Keratinocyte (primary cell): ENCODE measurements around the gene MAPT. TPM values are rescaled to one million over a fixed set of nuclear protein-coding genes. Genes with fewer than 3 reads are reported as not detected.

Experiments used
- DNase-seq: peaks from one replicate; pipeline ENCODE4 v3.0.0-alpha.2; 2011; ENCODE audit warnings: low read depth, missing footprints, low spot score
- FAIRE-seq: peaks from 2 replicates; lab custom pipeline; 2011; peaks lifted over from hg19 to GRCh38; lab: Jason Lieb, UNC
- H2AFZ ChIP-seq: 2 replicates; pipeline ENCODE4 v1.6.0; 2012; ENCODE audit warnings: low read length, control low read depth, inconsistent platforms; ENCODE audit not compliant: control insufficient read depth
- H3K27ac ChIP-seq: 2 replicates; pipeline ENCODE4 v1.5.1; 2011; ENCODE audit warnings: low read length; ENCODE audit not compliant: control insufficient read depth, insufficient read depth
- H3K27me3 ChIP-seq: 3 replicates; pipeline ENCODE4 v1.6.0; 2011; ENCODE audit warnings: low read length; ENCODE audit not compliant: control insufficient read depth, insufficient read depth; ENCODE audit errors: extremely low read depth
- H3K36me3 ChIP-seq, 2 experiments: 2 replicates in 1 of 2; 3 replicates in 1 of 2; pipeline ENCODE4 v1.5.1; 2011; ENCODE audit warnings: low read length in 2 of 2, mild to moderate bottlenecking in 1 of 2; ENCODE audit not compliant: control insufficient read depth in 2 of 2, insufficient read depth in 2 of 2; ENCODE audit errors: extremely low read depth in 1 of 2
- H3K4me1 ChIP-seq: 3 replicates; pipeline ENCODE4 v1.5.1; 2011; ENCODE audit warnings: low read length; ENCODE audit not compliant: control insufficient read depth, insufficient read depth; ENCODE audit errors: extremely low read depth
- H3K4me2 ChIP-seq: 3 replicates; pipeline ENCODE4 v1.6.0; 2011; ENCODE audit warnings: low read depth, low read length; ENCODE audit not compliant: control insufficient read depth, insufficient read depth; ENCODE audit errors: extremely low read depth
- H3K4me3 ChIP-seq, 3 experiments: fragments of 200-600 bp in 1 of 3; sonication (generic) in 1 of 3; 2 replicates in 2 of 3; 3 replicates in 1 of 3; pipeline ENCODE4 v1.5.1; 2011 to 2016; ENCODE audit warnings: low read length in 3 of 3, mild to moderate bottlenecking in 3 of 3, control low read depth in 2 of 3, inconsistent platforms in 1 of 3, low read depth in 1 of 3, mixed read lengths in 1 of 3, mixed run types in 1 of 3, moderate library complexity in 1 of 3; ENCODE audit not compliant: control insufficient read depth in 2 of 3, insufficient read depth in 2 of 3; ENCODE audit errors: extremely low read depth in 1 of 3
- H3K79me2 ChIP-seq: 2 replicates; pipeline ENCODE4 v1.6.0; 2012; ENCODE audit warnings: low read length; ENCODE audit not compliant: control insufficient read depth, insufficient read depth
- H3K9ac ChIP-seq: 3 replicates; pipeline ENCODE4 v1.6.0; 2011; ENCODE audit warnings: low read length; ENCODE audit not compliant: control insufficient read depth, insufficient read depth; ENCODE audit errors: extremely low read depth
- H3K9me1 ChIP-seq: 3 replicates; pipeline ENCODE4 v1.6.0; 2011; ENCODE audit warnings: low read length; ENCODE audit not compliant: control insufficient read depth, insufficient read depth; ENCODE audit errors: extremely low read depth
- H3K9me3 ChIP-seq: 2 replicates; pipeline ENCODE4 v1.5.1; 2012; ENCODE audit warnings: low read depth, low read length; ENCODE audit not compliant: control insufficient read depth
- H4K20me1 ChIP-seq: 3 replicates; pipeline ENCODE4 v1.6.0; 2011; ENCODE audit warnings: low read length; ENCODE audit not compliant: control insufficient read depth, insufficient read depth; ENCODE audit errors: extremely low read depth
- CTCF ChIP-seq, 3 experiments: IDR thresholded peaks in 1 of 3; conservative IDR thresholded peaks in 1 of 3; optimal IDR thresholded peaks in 1 of 3; 2 replicates in 2 of 3; 3 replicates in 1 of 3; pipeline versions ENCODE3 to v1.5.1; 2011; ENCODE audit warnings: low read length in 3 of 3, mild to moderate bottlenecking in 3 of 3, moderate library complexity in 2 of 3, control low read depth in 1 of 3, inconsistent platforms in 1 of 3; ENCODE audit not compliant: insufficient read depth in 2 of 3; ENCODE audit errors: extremely low read depth in 1 of 3
- EZH2 ChIP-seq: IDR thresholded peaks from one replicate; pipeline ENCODE4 v1.6.1; 2012; ENCODE audit warnings: inconsistent platforms, mild to moderate bottlenecking, low read length, moderate library complexity
- dilution Hi-C: fragments of 300-500 bp; cut with MboI; formaldehyde crosslinking; loops from one replicate; pipeline ENCODE4 v1.7.0; 2020; ENCODE audit warnings: low sequenced_read_pairs; ENCODE audit not compliant: extremely low pct_ligation_motif_present
- polyA plus RNA-seq, 5 experiments: library from polyadenylated mRNA; depleted of rRNA in 3 of 5; stranded (reverse) in 3 of 5; stranded (forward) in 1 of 5; unstranded in 1 of 5; fragments of >200 nt; gene quantifications; 1 replicate in 1 of 5; 2 replicates in 3 of 5; 3 replicates in 1 of 5; pipeline versions ENCODE4 v1.2.1 to v1.2.3, GENCODE V29; 2011 to 2012; ENCODE audit warnings: missing spikeins in 2 of 5, low read depth in 1 of 5, low replicate concordance in 1 of 5

The MAPT gene
- polyA plus RNA-seq, 1 donor (not counting 4 experiments of a cell fraction or from before 2014, with no cell fraction given) = 0.08 TPM

GRCh38 chr17:45942284-45942683 lies 47.9 kb downstream of the MAPT start:
- no peak overlapping the region for H3K4me2 ChIP-seq
- H3K27me3 ChIP-seq = peaks cover 8% of the 10 kb centered on the region
- TF ChIP-seq CTCF (optimal IDR thresholded peaks at IDR 0.05 in 1 of 3, IDR thresholded peaks at IDR 0.05 in 1 of 3, conservative IDR thresholded peaks at IDR 0.05 in 1 of 3; ENCODE audit: extremely low read depth in 1 of 3, insufficient read depth in 2 of 3, low read length in 3 of 3) (no peak), EZH2 (no peak)
- no peak overlapping the region for H3K4me3 ChIP-seq
- no peaks in the 10 kb centered on the region for H3K9me1 ChIP-seq
- no peak overlapping the region for H3K27ac ChIP-seq
- dilution Hi-C loops = no loop called here
- H3K9ac ChIP-seq = no peak overlapping the region
- H3K36me3 ChIP-seq = no peaks in the 10 kb centered on the region
- DNase-seq = no peak
- no peaks in the 10 kb centered on the region for H3K79me2 ChIP-seq
- no peak overlapping the region for H2AFZ ChIP-seq
- no peaks in the 10 kb centered on the region for H3K4me1 ChIP-seq
- peaks cover 2% of the 10 kb centered on the region for H4K20me1 ChIP-seq
- FAIRE-seq = no peak
- H3K9me3 ChIP-seq = no peaks in the 10 kb centered on the region

GRCh38 chr17:45946841-45947256 lies 52.5 kb downstream of the MAPT start:
- Histone ChIP-seq H3K9ac (no peak overlapping the region), H4K20me1 (no peaks in the 10 kb centered on the region), H3K27ac (no peak overlapping the region), H3K4me1 (peaks cover 4% of the 10 kb centered on the region), H2AFZ (no peak overlapping the region), H3K36me3 (no peaks in the 10 kb centered on the region), H3K27me3 (peaks cover 19% of the 10 kb centered on the region), H3K4me3 (no peak overlapping the region), H3K79me2 (no peaks in the 10 kb centered on the region), H3K4me2 (no peak overlapping the region), H3K9me3 (no peaks in the 10 kb centered on the region), H3K9me1 (no peaks in the 10 kb centered on the region)
- dilution Hi-C loops = no loop called here
- no peak for FAIRE-seq
- no peak for TF ChIP-seq CTCF (optimal IDR thresholded peaks at IDR 0.05 in 1 of 3, IDR thresholded peaks at IDR 0.05 in 1 of 3, conservative IDR thresholded peaks at IDR 0.05 in 1 of 3; ENCODE audit: extremely low read depth in 1 of 3, insufficient read depth in 2 of 3, low read length in 3 of 3)
- TF ChIP-seq EZH2 = no peak
- no peak for DNase-seq
